ENCODE measurements around the gene CCDC183. TPM values are rescaled to one million over a fixed set of nuclear protein-coding genes. Genes with fewer than 3 reads are reported as not detected.

Gene CCDC183
- total RNA-seq, 1 experiment from 2014 or later, result 1.1 TPM

DNA sequence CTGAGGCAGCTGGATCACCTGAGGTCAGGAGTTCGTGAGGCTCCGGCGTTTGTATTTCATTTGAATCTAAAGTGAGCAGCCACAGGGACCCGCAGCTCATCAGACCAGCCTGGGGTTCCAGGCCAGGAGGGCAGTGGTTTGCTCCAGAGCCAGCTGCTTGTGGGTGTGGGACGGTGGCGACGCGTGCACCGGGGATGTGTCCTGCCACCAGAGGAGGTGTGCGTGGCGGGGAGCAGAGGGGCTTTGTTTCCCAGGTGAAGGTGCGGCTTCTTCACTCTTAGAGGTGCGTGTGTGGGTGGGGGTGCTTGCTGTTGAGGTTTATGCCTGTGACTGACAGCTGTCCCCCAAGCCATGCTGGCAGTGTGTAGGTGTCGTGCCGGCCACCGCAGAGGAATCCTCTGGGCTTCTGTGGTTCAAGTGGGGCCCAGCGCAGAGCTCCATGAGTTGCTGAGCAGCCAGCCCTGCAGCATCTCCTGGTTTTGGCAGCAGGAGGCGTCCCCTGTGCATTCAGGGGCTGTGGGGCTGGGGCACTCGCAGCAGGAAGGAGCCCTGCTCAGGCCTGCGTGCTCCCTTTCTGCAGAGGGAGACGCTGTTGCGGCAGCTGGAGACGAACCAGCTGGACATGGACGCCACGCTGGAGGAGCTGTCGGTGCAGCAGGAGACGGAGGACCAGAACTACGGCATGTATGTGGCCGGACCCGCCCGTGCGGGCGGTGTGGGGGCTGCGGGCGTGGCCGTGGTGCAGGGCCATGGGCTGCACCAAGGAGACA is 39.2 kb downstream of the CCDC183 start:
- Histone ChIP-seq H3K9me3 (ENCODE audit: control insufficient read depth, low read depth, low read length) (no peaks in the 10 kb centered on the region), H2AFZ (ENCODE audit: low read length) (no peak overlapping the region), H3K79me1 (ENCODE audit: insufficient read depth, low read depth, low read length, poor library complexity, severe bottlenecking) (no peaks in the 10 kb centered on the region), H4K91ac (ENCODE audit: insufficient read length, low read depth, low read length) (no peak overlapping the region), H3K27ac (ENCODE audit: insufficient read length, low read depth, low read length) (no peak overlapping the region), H3K79me2 (ENCODE audit: insufficient read depth, low read length) (no peaks in the 10 kb centered on the region), H2BK120ac (ENCODE audit: low read depth, low read length, poor library complexity, severe bottlenecking) (no peak overlapping the region), H3K4ac (ENCODE audit: low read depth, low read length) (no peak overlapping the region), H2AK5ac (ENCODE audit: insufficient read length, low read length) (no peak overlapping the region), H2BK20ac (ENCODE audit: low read depth, low read length, poor library complexity, severe bottlenecking) (no peak overlapping the region), H2BK15ac (ENCODE audit: low read depth, low read length) (no peak overlapping the region), H3K4me1 (ENCODE audit: insufficient read depth, low read length) (peaks cover 2% of the 10 kb centered on the region; the same call in 1 of the 2 replicates), H4K5ac (ENCODE audit: insufficient read length, low read depth, low read length) (no peak overlapping the region), H3K23ac (ENCODE audit: insufficient read length, low read depth, low read length) (no peak overlapping the region), H3K9ac (ENCODE audit: extremely low read depth, insufficient read length, low read length) (no peak overlapping the region), H3K23me2 (ENCODE audit: insufficient read length, low read depth, low read length, poor library complexity, severe bottlenecking) (no peaks in the 10 kb centered on the region), H2BK12ac (ENCODE audit: insufficient read length, low read depth, low read length) (no peak overlapping the region), H3K4me2 (ENCODE audit: insufficient read depth, insufficient read length, low read length) (no peak overlapping the region), H4K8ac (replicated peaks; ENCODE audit: insufficient read length, low read depth, low read length) (no peak overlapping the region), H4K20me1 (ENCODE audit: control insufficient read depth, insufficient read depth, insufficient read length) (no peaks in the 10 kb centered on the region), H2BK5ac (ENCODE audit: insufficient read length, low read length) (no peak overlapping the region), H3T11ph (ENCODE audit: low read length) (no peak overlapping the region), H3K27me3 (ENCODE audit: insufficient read depth, low read length) (no peaks in the 10 kb centered on the region), H3K14ac (ENCODE audit: insufficient read depth, low read length) (no peak overlapping the region; the same call in 1 of the 2 replicates), H3K56ac (ENCODE audit: insufficient read length, low read depth, low read length) (no peak overlapping the region), H3K18ac (ENCODE audit: insufficient read length, low read depth, low read length) (no peak overlapping the region)
- H3K27me3 Mint-ChIP-seq (ENCODE audit: low read depth), result peaks cover 5% of the 10 kb centered on the region; the same call in 1 of the 2 replicates
- no CpG with 5 or more reads among the region's 36 CpGs for WGBS (ENCODE audit: extremely low coverage, insufficient read length, low lambda C conversion rate)
- DNase-seq, result no peak
- H3K36me3 Mint-ChIP-seq (ENCODE audit: insufficient read depth in 1 of 3, low read depth in 3 of 3), result peaks cover 8 to 42% (median 42%) of the 10 kb centered on the region in 3 experiments
- H3K4me3 Mint-ChIP-seq, result no peak overlapping the region
- peaks cover 5 to 7% of the 10 kb centered on the region in 2 experiments for H3K4me1 Mint-ChIP-seq
- TF ChIP-seq, protein P1, sequence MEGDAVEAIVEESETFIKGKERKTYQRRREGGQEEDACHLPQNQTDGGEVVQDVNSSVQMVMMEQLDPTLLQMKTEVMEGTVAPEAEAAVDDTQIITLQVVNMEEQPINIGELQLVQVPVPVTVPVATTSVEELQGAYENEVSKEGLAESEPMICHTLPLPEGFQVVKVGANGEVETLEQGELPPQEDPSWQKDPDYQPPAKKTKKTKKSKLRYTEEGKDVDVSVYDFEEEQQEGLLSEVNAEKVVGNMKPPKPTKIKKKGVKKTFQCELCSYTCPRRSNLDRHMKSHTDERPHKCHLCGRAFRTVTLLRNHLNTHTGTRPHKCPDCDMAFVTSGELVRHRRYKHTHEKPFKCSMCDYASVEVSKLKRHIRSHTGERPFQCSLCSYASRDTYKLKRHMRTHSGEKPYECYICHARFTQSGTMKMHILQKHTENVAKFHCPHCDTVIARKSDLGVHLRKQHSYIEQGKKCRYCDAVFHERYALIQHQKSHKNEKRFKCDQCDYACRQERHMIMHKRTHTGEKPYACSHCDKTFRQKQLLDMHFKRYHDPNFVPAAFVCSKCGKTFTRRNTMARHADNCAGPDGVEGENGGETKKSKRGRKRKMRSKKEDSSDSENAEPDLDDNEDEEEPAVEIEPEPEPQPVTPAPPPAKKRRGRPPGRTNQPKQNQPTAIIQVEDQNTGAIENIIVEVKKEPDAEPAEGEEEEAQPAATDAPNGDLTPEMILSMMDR (conservative IDR thresholded peaks at IDR 0.05), result no peak
- no peaks in the 10 kb centered on the region for H3K9me3 Mint-ChIP-seq
- peak overlapping the region in 1 of 3 experiments; percentile 46; a peak in 1 of 7 replicates for H3K27ac Mint-ChIP-seq
